HG03575 (cell line): ENCODE measurements around the gene KRTAP5-2.

Experiments
- ATAC-seq: cut with Tn5 transposase; IDR thresholded peaks from one replicate; pipeline ENCODE4 v1.9.1; 2021; ENCODE audit not compliant: unreplicated experiment, insufficient number of reproducible peaks, low FRiP score; ENCODE audit errors: extremely low read depth

The KRTAP5-2 gene

DNA sequence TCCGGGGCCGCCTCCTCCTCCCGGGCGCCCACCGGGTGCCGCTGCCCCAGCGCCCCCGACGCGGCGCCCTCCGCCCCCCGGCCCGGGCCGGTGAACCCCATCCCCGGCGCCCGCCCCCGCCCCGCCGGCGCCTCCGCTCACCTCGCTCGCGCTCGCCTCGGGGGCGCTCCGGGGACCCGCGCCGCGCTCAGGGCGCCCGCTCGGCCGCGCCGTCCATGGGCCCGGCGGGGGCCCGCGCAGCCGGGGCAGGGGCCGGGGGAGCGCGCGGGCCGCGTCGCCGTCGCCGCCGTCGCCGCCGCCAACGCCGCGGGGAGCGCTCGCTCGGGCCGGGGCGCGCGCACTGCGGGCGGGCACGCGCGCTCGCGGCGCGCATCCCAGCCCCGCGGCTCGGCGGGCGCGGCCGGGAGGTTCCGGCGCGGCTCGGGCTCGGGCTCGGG, 26.3 kb downstream of the KRTAP5-2 start:
- no peak for ATAC-seq

DNA sequence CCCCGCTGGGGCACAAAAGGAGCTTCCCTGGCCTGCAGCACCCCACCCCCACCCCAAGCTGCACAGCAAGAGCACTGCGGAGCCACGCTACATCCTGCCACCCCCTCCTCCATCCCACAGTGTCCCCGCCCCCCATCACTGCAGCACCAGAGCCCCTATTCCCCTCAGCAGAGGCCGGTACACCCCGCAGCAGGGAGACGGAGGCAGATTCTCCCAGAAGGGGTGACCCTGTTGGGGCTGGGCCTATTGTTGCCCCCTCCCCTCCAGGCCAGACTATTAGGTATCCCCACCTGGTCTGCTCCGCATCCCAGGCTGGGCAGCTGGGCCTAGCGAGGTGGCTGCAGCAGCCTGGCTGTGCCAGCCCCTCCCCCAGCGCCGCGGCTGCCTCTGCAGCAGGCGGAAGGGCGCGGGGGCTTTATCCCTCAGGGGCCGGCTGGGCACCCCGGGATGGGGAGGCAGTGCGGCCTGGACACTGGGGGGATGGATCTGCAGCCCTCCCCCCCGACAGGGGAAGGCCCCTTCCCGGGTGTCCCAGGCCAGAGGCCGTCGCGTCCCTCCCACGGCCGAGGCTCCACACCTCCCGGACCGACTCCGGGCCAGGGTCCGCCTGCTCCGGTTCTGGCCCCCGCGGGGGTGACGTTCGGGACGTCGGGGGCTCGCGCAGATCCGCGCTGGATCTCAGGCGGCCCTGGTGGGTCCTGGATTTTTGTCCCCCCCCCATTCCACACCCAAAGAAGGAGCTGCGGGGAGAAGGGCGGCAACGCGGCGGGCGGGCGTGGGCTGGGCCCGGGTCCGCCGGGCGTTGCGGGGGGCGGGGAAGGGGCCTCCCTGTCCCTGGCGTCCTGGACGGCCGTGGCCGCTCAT, 27.0 kb downstream of the KRTAP5-2 start:
- no peak for ATAC-seq

DNA sequence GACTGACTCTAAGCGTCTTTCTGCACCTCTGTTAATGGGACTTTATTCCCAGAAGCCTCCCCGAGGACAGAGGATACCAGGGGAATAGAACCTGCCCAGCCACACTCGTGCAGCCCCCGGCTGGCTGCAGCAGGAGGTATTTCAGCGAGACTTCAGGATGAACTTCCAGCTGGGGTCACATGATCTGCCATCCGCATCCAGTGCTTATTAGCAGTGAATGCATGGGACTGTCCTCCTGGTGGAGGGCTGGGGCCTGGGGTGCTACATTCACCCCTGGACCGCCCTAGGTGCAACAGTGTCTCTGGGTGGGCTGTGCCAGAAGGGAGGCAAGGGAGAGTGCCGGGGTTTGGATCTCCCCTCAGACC, 27.6 kb downstream of the KRTAP5-2 start:
- no peak for ATAC-seq

DNA sequence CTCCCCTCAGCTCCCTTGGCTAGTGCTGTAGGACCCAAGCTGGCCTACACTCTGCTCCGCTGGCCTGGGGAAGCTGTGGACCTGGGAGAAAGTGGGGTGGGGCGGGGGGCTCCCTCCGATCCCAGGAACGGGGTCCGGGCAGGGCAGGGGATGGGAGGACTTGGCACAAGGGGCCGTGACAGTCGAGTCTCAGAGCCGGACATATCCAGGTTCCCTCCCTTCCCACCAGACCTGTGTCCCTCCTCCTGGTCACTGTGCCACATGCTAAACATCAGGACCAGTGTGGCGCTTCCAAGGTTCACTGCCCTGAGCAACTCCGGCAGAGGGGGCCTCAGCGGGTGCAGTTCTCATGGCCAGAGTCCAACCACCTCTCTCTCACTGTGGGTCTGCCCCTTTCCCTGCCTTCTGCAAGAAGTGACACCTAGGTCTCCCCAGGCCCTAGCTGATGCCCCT, 28.1 kb downstream of the KRTAP5-2 start:
- no peak for ATAC-seq

DNA sequence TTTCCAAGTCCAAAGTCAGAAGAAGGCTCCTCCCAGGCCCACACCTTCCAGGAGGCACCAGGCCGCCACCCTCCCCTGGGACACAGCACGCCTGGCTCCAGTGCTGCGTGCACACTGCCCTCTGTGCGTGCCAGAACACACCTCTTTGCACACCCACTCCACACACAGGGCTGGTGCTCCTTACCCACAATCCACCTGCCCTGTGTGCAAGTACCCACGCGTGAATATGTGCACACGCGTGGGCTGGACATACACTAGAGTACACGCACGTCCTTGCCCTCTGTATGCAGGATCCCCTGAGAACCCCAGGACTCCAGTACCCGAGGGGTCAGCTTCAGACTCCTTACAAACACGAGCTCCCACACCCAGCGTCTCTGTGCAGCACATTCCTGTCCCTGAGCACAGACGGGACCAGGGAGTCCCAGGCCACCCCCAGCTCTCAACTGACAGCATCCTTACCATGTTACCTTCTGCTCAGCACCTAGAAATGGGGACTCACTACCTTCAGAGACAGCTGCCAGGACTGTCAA, 28.8 kb downstream of the KRTAP5-2 start:
- no peak for ATAC-seq

DNA sequence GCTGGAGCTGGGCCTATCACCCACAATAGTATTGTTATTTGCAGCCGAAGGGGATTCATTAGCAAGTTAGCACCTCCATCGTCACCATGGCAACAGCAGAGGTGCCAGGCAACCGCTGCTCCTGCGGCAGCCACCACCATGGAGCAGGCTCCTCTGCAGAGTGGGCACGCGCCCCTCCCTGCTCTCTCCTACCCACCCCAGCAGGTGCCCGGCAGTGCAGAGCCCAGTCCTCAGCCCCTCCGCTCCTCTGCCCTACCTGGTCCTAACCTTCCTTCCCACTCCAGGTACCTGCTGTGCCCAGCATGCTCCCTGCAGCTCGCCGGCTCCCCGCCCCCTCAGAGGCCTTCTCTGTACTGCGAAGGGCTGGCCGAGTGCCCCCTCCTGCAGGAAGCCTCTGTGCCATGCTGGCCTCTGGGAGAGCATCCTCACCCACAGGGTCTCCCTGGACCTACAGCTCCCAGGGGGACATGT, 29.6 kb downstream of the KRTAP5-2 start:
- no peak for ATAC-seq

DNA sequence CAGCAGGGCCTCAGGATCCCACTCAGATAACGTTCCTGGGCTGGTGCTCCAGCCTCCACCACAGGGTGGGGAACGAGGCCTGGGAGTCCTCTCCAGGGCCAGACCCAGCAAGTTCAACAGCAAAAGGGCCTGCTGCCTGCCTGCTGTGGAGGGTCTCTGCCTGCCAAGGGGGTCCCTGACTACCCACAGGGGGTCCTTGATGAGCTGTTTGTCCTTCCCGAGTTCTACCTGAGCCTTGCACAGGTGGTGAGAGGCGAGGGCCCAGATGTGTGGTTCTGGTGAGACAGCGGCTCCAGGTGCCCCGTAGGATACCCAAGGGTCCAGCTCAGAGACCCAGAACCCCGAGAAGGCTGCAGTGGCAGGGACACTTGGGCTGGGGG, 30.4 kb downstream of the KRTAP5-2 start:
- ATAC-seq, result no peak

DNA sequence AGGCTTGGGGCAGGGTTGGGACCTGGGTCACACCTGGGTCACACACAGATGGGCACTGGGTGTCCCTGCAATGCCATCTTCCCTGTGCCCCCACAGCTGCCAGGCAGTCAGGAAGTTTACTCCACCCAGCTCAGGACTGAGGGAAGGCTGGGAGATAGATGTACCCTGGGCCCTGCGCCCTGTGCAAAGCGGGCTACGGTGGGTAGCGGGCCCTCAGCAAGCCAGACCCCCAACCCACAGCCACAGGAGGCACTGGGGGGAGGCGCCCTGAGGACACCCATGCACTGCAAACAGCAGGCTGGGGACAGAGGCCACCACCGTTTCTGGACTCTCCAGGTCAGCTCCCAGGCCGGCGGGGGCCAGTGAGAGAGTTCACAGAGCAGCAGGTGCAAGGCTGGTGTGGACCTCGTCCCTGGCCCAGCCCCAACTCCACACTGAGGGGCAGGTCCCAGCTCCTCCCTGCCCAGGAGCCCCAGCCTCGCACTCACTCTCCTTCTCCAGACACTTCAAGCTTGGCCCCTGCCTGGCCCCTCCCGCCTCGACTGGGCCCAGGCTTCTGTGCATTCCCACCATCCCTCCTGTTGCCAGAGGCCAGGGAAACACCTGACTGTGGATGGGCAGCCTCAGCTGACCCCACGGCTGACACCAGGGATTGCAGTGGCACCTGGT, 30.9 kb downstream of the KRTAP5-2 start:
- no peak for ATAC-seq

DNA sequence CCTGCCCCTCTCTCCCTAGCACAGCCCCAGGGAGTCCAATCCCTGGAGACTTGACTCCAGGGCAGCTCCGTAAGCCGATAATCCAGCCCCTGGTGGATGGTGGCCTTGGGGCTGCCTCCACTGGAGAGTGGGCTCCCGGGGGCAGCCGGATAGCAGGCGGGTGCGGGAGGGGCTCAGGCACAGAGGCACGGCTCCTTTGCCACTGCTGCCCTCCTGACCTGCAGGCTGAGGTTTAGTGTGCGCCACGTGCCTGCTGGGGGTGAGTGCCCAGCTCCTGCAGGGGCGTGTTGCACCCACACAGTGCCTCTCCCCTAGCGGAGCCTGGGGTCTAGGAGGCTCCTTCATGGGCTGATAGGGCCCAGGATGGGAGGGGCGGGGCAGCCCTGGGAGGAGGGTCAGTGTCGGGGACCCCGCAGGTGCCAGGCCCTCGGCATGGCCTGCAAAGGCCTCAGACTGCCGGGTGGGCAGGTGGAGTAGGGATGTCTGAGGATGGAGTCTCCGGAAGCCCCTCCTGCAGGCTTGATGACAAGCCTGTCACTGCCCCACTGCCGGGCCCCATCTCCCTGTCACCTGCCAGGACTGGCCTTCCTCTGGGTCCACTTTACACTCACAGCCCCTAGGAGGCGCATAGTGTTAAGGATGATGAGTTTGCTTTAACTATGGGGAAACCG, 31.6 kb downstream of the KRTAP5-2 start:
- ATAC-seq, result no peak

DNA sequence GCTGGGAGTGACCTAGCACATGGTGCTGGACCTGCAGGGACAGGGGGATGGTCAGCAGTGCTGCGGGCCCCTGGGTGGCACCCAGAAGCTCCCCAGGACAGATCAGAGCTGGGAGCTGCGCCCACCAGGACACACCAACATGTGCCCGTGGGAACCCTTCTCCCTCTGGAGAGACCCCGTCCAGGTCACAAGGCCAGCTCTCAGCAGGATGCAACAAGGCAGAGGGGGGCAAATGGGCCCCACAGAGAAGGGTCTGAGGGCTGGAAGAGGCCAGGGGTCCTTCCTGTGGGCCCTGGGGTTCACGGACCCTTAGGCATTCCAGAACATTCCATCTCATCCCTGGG, 32.2 kb downstream of the KRTAP5-2 start:
- ATAC-seq, result no peak

DNA sequence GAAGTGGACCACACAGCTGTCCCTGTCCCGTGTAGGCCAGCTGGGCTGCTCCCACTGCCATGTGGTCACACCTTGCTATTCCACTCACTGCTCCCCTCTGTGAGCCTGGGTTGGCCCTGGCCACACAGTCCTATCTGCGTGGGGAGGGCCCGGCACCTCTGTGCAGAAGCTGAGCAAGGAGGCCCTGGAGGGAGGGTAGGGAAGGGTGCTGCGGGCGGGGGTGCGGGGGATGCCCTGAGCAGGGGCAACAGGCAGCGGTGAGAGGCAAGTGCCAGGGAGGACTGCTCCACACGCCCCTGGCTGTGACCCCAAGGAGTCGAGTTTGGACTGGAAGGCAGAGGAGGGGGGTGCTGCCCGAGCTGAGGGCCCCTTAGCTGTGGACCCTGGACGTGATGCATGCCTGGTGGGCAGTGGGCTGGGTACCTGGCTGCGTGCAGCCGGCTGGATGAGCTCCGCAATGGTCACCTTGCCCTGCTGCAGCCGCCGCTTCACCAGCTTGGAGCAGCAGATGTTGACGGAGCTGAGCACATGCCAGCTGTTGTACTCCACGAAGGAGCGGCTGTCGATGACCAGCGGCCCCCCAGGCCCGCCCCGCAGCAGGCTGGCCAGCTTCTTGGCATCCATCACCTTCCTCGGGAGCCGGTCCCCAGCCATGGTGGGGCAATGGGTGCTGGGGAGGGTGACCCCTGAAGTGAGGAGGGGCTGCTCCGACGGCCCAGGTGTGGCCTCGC, 32.8 kb downstream of the KRTAP5-2 start:
- no peak for ATAC-seq

DNA sequence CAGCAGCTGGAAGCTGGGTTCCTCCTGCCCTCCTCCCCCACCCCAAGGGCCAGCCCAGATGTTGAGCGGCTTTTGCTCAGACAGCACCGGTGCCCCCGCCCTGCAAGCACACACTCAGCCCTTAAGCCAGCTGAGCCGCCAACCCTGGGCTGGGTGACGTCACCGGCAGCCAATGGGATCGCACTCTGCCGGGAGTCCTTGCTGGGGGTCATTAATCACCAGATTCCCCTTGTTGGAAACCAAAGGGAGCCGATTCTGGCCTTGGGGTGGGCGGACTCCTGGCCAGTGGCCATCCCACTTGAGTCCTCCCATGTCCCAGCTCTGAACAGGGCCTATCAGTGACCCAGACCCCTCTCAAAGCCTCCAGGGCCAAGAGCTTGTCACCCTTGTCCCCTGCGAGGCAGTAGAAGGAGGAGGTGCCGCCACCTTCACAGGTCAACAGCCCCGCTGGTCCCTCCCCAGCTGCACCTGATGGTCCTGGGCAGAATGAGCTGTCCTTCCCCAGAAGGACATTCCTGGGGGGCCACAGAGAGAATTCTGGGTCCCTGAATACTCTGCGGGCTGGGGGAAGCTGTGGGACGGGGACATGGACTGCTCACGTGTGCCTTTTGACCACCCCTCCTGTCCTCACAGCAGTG, 33.4 kb downstream of the KRTAP5-2 start:
- ATAC-seq, result no peak

DNA sequence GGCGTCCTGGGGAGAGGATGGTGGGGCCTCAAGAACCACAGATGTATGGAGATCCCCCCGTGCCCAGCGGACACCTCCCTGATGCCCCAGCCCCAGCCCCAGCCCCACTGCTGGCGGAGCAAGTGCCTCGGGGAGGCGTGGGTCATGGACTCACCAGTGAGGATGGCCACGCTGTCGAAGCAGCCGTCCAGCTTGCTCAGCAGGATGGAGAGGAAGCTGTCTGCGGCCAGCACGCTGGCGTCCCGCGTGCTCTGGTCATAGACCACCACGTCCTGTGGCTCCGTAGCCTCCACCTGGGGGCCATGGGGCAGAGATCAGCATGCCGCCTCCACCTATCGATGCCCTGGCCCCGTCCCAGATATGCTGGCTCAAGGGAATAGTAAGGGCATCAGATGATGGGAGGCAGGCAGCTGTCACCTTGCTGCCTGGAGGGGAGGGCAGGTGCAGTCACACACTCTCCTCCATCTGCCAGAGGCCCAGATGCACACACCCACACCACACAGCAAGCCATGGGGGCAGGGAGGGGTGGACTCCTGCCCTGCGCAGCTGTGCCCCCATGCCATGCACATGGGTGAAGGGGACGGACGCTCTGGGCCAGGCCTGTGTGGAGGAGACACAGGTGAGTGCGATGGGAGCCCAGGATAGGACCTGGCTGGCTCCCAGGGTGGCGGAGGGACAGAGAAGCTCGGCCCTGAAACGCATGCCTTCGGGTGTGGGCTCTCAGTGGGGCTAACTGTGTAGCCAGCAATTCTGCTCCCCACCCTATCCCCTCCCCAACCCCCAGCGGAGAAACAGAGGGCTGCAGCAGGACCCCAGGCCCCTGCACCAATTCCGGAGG, 34.2 kb downstream of the KRTAP5-2 start:
- ATAC-seq, result no peak

DNA sequence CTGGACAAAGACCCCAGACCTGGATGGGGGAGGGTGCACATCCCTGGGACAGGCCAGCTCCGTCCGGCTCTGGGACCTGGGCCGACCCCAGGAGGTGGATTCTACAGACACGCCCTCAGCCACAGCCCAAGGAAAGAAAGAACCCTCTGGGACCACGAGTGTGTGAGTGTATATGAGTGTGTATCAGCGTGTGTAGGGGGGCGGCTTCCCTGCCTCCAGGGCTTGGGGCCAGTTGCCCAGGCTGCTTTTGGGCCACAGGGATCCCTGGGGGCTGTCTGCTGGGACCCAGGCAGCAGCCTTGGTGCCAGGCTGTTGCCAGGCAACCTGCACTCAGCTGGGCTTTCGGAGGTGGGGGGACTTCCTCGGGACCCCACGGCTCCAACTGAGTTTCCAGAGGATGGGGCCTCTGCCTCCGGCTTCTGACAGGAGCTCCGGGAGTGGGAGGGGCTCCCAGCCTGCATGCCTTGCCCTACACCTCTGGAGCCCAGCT, 34.9 kb downstream of the KRTAP5-2 start:
- no peak for ATAC-seq

DNA sequence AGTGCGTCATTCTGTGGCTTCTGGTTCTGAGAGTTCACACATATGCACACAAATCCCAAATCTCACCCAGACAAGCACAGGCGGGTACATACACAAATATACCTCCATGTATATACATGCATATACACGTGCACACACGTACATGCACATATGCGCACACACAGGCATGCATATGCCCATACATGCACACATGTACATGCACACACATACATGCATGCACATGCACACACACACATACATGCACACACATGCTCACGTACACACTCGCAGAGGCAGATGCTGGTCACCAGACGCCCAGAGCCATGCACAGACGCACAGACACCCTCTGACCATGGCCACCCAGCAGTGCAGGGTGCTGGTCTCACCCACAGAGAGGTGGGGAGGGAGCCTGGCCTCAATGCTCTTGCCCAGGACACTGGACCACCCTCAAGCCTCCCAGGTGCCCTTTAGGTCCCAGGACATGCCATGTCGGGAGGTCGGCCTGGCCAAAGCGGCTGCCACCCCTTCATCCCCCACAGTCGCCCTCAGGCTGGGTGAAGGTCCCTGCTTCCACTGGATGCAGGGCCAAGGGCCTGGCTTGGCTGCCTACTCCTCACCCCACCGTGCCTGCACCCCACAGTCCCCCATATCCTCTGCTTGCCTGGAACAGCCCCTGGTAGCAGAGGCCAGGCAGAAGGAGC, 35.5 kb downstream of the KRTAP5-2 start:
- no peak for ATAC-seq

DNA sequence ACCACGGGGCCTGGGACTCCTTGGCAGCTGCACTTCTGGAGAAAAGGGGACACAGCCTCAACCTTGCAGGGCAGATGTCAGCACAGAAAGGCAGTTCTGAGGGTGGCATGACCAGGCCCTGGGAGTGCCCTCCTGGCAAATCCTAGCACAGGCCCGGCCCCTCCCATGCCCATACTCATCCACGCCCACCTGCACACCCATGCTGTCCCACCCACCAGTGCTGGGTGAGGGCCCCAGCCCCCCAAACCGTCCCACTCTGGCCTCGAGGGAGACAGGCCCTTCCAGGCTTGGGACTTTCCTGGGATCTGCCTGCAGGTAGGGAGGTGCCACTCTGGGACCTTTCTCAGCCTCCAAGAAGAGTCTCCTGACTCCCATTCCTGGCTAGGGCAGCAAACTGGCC, 36.1 kb downstream of the KRTAP5-2 start:
- no peak for ATAC-seq

DNA sequence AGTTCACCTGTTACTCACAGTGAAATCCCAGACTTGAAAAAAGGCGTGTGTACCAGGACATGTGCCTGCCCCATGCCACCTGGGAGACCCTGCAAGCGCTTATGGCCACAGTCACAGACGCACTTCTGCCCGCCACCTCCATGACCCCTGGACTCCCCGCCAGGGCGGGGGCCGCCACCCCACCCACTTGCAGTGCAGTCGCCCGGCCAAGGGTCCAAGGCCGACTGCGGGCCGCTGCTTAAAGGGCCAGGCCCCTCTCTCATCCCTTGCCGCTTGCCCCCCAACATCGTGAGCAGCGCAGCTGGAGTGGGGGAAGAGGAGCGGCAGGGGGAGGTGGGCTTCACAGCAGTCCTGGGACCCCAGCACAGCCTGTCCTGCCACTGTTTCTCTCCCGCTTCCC, 36.8 kb downstream of the KRTAP5-2 start:
- no peak for ATAC-seq
